Prostate gland (tissue), 2 donors: ENCODE results near the gene NTM. TPM values are rescaled to one million over a fixed set of nuclear protein-coding genes. Genes with fewer than 3 reads are reported as not detected.

Experiments
- DNase-seq: peaks from one replicate; pipeline ENCODE4 v3.0.0-alpha.2; 2019; ENCODE audit warnings: low spot score
- H3K27ac ChIP-seq, 2 donors: fragments of 200-600 bp; sonication (generic); 2 replicates each; pipeline ENCODE4 v1.5.1; 2017 to 2019
- H3K27me3 ChIP-seq: fragments of 200-600 bp; sonication (generic); replicated peaks from 2 replicates; pipeline ENCODE4 v1.5.1; 2019; ENCODE audit not compliant: insufficient read depth
- H3K36me3 ChIP-seq, 2 donors: fragments of 200-600 bp; sonication (generic); 1 replicate in 1 of 2; 2 replicates in 1 of 2; pipeline versions ENCODE4 v1.5.1 to v1.8.1; 2017 to 2019
- H3K4me1 ChIP-seq: fragments of 200-600 bp; sonication (generic); replicated peaks from 2 replicates; pipeline ENCODE4 v1.5.1; 2019
- H3K4me3 ChIP-seq, 2 donors: fragments of 200-600 bp; sonication (generic); 2 replicates each; pipeline ENCODE4 v1.5.1; 2017 to 2019
- H3K9me3 ChIP-seq: fragments of 200-600 bp; sonication (generic); 2 replicates; pipeline ENCODE4 v1.5.1; 2017
- CTCF ChIP-seq, 4 experiments: fragments of 200-600 bp in 2 of 4; fragments of 450-650 bp in 2 of 4; sonication (generic) in 2 of 4; IDR thresholded peaks; 1 replicate in 3 of 4; 2 replicates in 1 of 4; pipeline ENCODE4 v1.5.1; 2016 to 2019; ENCODE audit warnings: antibody characterized with exemption in 4 of 4, mild to moderate bottlenecking in 2 of 4, moderate library complexity in 2 of 4
- POLR2A ChIP-seq: fragments of 450-650 bp; IDR thresholded peaks from one replicate; pipeline ENCODE4 v1.6.1; 2016; ENCODE audit warnings: antibody characterized with exemption, mild to moderate bottlenecking
- POLR2AphosphoS5 ChIP-seq: sonication (generic); formaldehyde crosslinking; IDR thresholded peaks from one replicate; pipeline ENCODE4 v1.6.1; 2017; ENCODE audit warnings: antibody characterized with exemption
- WGBS: methylation state at CpG from one replicate; pipeline ENCODE4 v1.1.5; 2018; 5-methylcytosine and 5-hydroxymethylcytosine counted together
- intact Hi-C: fragments of 100-400 bp; cut with DNase I; formaldehyde crosslinking; loops from one replicate; pipeline ENCODE4 v1.14.2; 2022
- total RNA-seq, 2 donors: library from RNA; depleted of rRNA; stranded (reverse); fragments of >200 nt; gene quantifications; one replicate each; pipeline ENCODE4 v1.1.0, GENCODE V29; 2016

Gene NTM
- total RNA-seq, 2 donors from 2014 or later = 7.4 TPM; not detected in 1

DNA sequence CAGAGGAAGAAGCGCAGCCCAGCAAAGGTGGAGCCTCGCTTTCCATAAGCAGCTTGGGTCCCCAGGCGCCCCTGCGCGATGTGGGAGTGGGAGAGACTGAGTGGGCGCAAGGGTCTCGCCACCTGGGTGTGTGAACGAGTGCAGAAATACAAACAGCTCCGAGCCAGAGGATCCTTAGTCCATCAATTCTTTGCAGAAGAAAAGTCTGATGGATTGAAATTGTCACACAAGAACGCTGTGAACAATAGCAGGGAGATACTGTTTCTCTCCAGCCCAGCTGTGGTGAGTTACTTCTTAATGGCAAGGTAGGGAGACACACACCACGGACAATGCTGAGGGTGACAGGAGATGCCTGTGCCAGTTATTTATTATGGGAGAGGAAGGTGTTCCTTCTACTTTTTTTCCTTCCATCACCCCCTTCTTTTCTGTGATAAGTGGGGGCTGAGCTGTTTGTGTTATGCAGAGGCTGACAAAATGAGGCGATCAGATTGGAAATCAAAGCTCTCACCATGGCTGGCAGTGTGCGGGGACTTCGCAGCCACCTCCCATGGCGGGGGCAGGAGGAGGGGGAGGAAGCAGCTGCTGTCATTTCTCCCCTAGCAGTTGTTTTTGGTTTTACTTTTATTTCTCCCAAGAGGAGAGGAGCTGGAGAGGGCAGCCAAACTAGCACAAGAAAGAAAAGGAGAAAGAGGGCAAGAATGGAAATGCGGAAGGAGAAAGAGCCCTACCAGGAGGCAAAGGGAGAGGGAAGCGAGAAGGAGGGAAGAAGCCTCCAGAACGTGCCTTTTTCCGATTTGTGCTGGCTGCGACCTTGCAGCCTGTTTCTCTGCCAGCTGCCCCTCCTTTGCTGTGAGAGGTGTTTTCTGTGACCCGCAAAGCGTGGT lies 755.8 kb downstream of the NTM start:
- H3K36me3 ChIP-seq = no peaks in the 10 kb centered on the region
- H3K9me3 ChIP-seq = no peaks in the 10 kb centered on the region
- no peaks in the 10 kb centered on the region for H3K4me1 ChIP-seq
- intact Hi-C loops = no loop called here
- H3K27ac ChIP-seq = no peak overlapping the region
- TF ChIP-seq CTCF (IDR thresholded peaks at IDR 0.05) = no peak
- TF ChIP-seq POLR2A = no peak
- TF ChIP-seq POLR2AphosphoS5 = no peak
- peak overlapping the region in 1 of 2 donors; percentile 4 for H3K4me3 ChIP-seq
- 20% methylated on average over 22 of the region's 22 CpGs for WGBS
- no peaks in the 10 kb centered on the region for H3K27me3 ChIP-seq
- DNase-seq = no peak

- no peak overlapping the region for H3K4me3 ChIP-seq
- no peaks in the 10 kb centered on the region for H3K27me3 ChIP-seq
- no peaks in the 10 kb centered on the region for H3K4me1 ChIP-seq
- intact Hi-C loops = no loop called here
- WGBS = 29% methylated on average over 19 of the region's 19 CpGs
- no peak for TF ChIP-seq POLR2A
- TF ChIP-seq POLR2AphosphoS5 = no peak
- TF ChIP-seq CTCF (IDR thresholded peaks at IDR 0.05) = peak in 3 of 4 experiments; percentile 5 to 14 (median 7)
- no peak overlapping the region for H3K27ac ChIP-seq
- H3K36me3 ChIP-seq = no peaks in the 10 kb centered on the region
- DNase-seq = no peak
- H3K9me3 ChIP-seq = no peaks in the 10 kb centered on the region
Measured at GRCh38 chr11:132126973-132127899, 756.8 kb downstream of the NTM start.

- Histone ChIP-seq H3K36me3 (no peaks in the 10 kb centered on the region), H3K4me3 (no peak overlapping the region), H3K4me1 (no peaks in the 10 kb centered on the region), H3K27me3 (no peaks in the 10 kb centered on the region), H3K9me3 (no peaks in the 10 kb centered on the region), H3K27ac (no peak overlapping the region)
- WGBS = 88% methylated on average over 2 of the region's 2 CpGs
- intact Hi-C loops = no loop called here
- TF ChIP-seq CTCF (IDR thresholded peaks at IDR 0.05) (no peak), POLR2AphosphoS5 (no peak), POLR2A (no peak)
- no peak for DNase-seq
Measured at GRCh38 chr11:132127900-132128288, 757.5 kb downstream of the NTM start.

- DNase-seq = no peak
- H3K27me3 ChIP-seq = no peaks in the 10 kb centered on the region
Measured at GRCh38 chr11:132131047-132131446, 760.6 kb downstream of the NTM start.

More at GRCh38 chr11:132131047-132131446, 760.6 kb downstream of the NTM start:
- no peak overlapping the region for H3K27ac ChIP-seq
- no peak for TF ChIP-seq POLR2A
- no peak for TF ChIP-seq CTCF (IDR thresholded peaks at IDR 0.05)
- no peak for TF ChIP-seq POLR2AphosphoS5
- H3K36me3 ChIP-seq = no peaks in the 10 kb centered on the region
- H3K4me1 ChIP-seq = no peaks in the 10 kb centered on the region
- no peak overlapping the region for H3K4me3 ChIP-seq
- no peaks in the 10 kb centered on the region for H3K9me3 ChIP-seq
- WGBS = 88% methylated on average over 4 of the region's 4 CpGs
- intact Hi-C loops = no loop called here
